PFSK-1 (cell line): ENCODE data around the gene FCRL4. TPM values are rescaled to one million over a fixed set of nuclear protein-coding genes. Genes with fewer than 3 reads are reported as not detected.

Experiments
- FOXP2 ChIP-seq: optimal IDR thresholded peaks from 2 replicates; pipeline ENCODE3; 2011; ENCODE audit warnings: borderline replicate concordance, control low read depth, inconsistent platforms; ENCODE audit not compliant: insufficient read depth; ENCODE audit errors: extremely low read length, extremely low read depth
- POLR2AphosphoS5 ChIP-seq: IDR thresholded peaks from 2 replicates; pipeline ENCODE4 v1.6.1; 2012; ENCODE audit warnings: low read depth, mild to moderate bottlenecking, control low read depth, low read length, moderate library complexity
- SIN3A ChIP-seq: IDR thresholded peaks from 2 replicates; pipeline ENCODE4 v1.6.1; 2012; ENCODE audit warnings: mild to moderate bottlenecking, low read length, moderate library complexity, borderline replicate concordance; ENCODE audit not compliant: insufficient read depth
- TAF1 ChIP-seq: IDR thresholded peaks from 2 replicates; pipeline ENCODE4 v1.6.1; 2012; ENCODE audit warnings: low read length, control low read depth, borderline replicate concordance; ENCODE audit not compliant: insufficient read depth
- polyA plus RNA-seq: library from polyadenylated mRNA; unstranded; fragments of >200 nt; gene quantifications from one replicate; pipeline ENCODE4 v1.2.1, GENCODE V29; 2012; ENCODE audit warnings: low read depth, missing spikeins; ENCODE audit not compliant: insufficient read length
- TF ChIP-seq, protein P1 (sequence below), 2 experiments: IDR thresholded peaks; 2 replicates each; pipeline versions ENCODE4 v1.6.1 to v1.8.0; 2011 to 2012; ENCODE audit warnings: low read depth in 2 of 2, low read length in 2 of 2, control low read depth in 1 of 2, inconsistent platforms in 1 of 2, mild to moderate bottlenecking in 1 of 2, moderate library complexity in 1 of 2; ENCODE audit not compliant: insufficient read depth in 1 of 2

FCRL4 gene
- not detected for polyA plus RNA-seq

DNA sequence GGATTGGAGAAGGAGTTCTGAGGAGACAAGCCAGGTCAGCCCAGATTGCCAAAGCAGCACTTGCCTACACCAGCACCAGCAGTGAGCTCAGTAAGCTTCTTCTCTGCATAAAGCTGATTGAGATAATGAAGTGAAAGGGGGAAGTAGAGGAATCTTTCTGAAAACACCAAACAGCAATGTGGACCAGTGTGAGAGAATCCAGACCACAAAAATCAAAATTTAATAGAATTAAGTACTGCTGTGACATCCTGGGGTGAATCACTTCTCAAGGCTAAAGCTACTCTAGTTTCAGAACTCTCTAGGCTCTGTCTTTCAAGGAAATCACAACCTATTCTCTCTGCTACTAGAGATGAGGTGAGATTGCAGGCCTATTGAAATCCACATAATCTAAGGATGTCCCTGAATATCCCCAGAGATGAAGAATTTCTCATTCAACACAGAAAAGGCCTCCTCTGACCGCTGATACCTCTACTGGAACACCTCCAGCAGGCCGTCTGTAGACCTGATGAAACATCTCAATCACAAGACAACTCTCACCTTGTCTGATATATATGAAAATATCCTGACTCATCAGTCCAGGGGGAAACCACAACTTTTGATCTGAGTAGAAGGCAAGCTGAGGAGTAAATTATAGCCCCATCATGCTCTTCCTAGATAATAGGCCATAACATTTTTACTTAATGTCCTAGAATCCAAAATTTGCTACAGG lies at the start of gene FCRL4:
TSS of gene FCRL4 (minus strand) at position 127 of the 709 bp plus-strand sequence. CDS start 141 bp downstream, outside the sequence.
- TF ChIP-seq POLR2AphosphoS5 = no peak

DNA sequence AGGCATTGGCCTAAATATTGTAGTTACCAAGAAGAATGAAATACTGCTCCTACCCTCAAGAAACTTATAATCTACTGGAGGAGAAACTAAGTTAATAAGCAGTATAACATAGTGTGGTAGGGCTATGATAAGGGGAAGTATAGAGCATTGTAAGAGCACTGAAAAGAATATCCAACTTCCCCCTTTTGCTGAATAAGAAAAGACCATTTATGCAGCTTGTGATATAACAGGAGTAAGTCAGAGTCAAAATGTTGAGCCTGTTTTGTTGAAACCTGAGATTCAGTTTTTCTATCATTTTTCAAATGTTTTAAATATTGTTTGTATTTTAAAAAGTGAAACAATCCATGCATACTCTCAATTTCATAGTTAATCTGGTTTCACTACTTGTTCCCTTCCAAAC lies 48.3 kb upstream of the FCRL4 start:
- TF ChIP-seq, protein P1, sequence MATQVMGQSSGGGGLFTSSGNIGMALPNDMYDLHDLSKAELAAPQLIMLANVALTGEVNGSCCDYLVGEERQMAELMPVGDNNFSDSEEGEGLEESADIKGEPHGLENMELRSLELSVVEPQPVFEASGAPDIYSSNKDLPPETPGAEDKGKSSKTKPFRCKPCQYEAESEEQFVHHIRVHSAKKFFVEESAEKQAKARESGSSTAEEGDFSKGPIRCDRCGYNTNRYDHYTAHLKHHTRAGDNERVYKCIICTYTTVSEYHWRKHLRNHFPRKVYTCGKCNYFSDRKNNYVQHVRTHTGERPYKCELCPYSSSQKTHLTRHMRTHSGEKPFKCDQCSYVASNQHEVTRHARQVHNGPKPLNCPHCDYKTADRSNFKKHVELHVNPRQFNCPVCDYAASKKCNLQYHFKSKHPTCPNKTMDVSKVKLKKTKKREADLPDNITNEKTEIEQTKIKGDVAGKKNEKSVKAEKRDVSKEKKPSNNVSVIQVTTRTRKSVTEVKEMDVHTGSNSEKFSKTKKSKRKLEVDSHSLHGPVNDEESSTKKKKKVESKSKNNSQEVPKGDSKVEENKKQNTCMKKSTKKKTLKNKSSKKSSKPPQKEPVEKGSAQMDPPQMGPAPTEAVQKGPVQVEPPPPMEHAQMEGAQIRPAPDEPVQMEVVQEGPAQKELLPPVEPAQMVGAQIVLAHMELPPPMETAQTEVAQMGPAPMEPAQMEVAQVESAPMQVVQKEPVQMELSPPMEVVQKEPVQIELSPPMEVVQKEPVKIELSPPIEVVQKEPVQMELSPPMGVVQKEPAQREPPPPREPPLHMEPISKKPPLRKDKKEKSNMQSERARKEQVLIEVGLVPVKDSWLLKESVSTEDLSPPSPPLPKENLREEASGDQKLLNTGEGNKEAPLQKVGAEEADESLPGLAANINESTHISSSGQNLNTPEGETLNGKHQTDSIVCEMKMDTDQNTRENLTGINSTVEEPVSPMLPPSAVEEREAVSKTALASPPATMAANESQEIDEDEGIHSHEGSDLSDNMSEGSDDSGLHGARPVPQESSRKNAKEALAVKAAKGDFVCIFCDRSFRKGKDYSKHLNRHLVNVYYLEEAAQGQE (IDR thresholded peaks at IDR 0.05; ENCODE audit: insufficient read depth in 1 of 2, low read depth in 2 of 2, low read length in 2 of 2) = no peak
- no peak for TF ChIP-seq SIN3A
- TF ChIP-seq POLR2AphosphoS5 = no peak
- no peak for TF ChIP-seq TAF1
- no peak for TF ChIP-seq FOXP2

DNA sequence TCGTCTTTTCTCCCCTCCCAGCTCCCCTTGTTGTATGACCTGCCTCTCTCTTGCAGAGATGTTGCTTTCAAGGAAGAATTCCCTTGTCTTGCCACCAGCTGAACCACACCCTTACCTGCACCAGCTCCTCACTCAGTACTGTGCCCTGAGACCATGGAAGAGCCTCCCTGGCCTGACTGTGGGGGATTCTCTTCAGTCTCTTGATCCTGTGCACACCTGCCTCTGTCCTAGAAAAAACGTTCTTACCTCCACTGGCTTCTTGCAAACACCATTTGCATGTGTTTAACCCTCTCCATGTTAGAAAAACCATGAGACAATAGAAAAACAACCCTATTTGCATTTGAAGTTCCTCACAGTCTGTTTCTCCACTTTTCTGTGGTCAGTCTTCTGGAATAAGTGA lies 43.3 kb upstream of the FCRL4 start:
- TF ChIP-seq POLR2AphosphoS5 (no peak), SIN3A (no peak)

DNA sequence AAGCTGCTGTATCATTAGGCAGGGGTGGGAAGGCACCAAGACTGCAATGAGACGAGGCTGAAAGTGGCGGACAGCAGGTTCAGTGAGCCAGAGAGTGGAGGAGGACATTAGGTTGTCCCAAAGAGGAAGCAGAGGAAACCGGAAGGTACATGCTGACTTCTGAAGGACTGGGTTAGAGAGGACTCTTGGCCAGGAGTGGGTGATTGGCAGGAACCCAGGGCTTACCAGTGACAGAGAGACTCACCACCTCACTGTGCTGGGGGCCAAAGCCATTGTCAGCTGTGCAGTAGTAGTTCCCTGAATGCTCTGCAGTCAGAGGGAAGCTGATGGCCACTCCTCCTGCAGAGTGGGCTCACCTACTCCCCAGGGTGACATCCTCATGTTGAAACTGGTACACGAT lies 41.9 kb upstream of the FCRL4 start:
- TF ChIP-seq, protein P1 (IDR thresholded peaks at IDR 0.05; ENCODE audit: insufficient read depth in 1 of 2, low read depth in 2 of 2, low read length in 2 of 2) = no peak
- TF ChIP-seq SIN3A (no peak), TAF1 (no peak), FOXP2 (no peak), POLR2AphosphoS5 (no peak)

DNA sequence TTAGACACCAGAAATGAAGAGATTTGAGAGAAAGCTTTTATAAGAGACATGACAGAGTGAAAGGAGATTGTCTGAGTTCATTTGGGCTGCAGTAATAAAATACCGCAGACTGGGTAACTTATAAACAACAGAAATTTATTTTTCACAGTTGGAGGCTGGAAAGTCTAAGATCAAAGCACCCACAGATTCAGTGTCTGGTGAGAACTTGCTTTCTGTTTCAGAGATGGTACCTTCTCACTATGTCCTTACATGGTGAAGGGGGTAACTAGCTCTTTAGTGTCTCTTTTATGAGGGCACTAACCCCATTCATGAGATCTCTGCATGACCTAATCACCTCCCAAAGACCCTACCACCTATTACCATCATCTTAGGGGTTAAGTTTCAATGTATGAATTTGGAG lies 30.9 kb upstream of the FCRL4 start:
- TF ChIP-seq POLR2AphosphoS5 (no peak), SIN3A (no peak), TAF1 (no peak), FOXP2 (no peak)
- TF ChIP-seq, protein P1 (IDR thresholded peaks at IDR 0.05; ENCODE audit: insufficient read depth in 1 of 2, low read depth in 2 of 2, low read length in 2 of 2) = no peak

DNA sequence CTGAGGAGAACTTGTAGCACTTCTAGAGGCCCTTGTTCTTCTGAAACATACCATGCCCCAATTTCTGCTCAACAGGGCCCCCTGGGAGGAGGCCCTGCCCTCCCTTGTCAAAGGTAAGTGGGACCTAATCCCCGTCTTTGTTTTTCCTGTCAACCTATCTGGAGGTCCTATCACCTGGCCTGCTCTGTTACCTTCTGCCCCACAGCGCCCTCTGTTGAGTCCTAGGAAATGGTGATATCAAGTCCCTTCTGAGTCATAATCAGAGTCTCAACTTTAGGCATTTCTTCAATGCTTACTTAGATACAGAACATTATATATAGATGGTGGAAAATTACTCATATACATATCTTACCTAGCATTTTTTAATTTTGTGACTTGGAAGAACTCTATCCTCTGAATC lies 28.2 kb upstream of the FCRL4 start:
- no peak for TF ChIP-seq FOXP2
- no peak for TF ChIP-seq POLR2AphosphoS5
- TF ChIP-seq SIN3A = no peak
- no peak for TF ChIP-seq TAF1
- TF ChIP-seq, protein P1 (IDR thresholded peaks at IDR 0.05; ENCODE audit: insufficient read depth in 1 of 2, low read depth in 2 of 2, low read length in 2 of 2) = no peak
